HepG2 (cell line): Measurements from ENCODE around the gene RRP9. TPM values are rescaled to one million over a fixed set of nuclear protein-coding genes. Genes with fewer than 3 reads are reported as not detected.
A peak's percentile ranks its signal among the peaks of the same experiment; 100 is the strongest.

ENCODE experiments used
- GMEB1 ChIP-seq: sonication (generic); formaldehyde crosslinking; IDR thresholded peaks from 2 replicates; pipeline ENCODE4 v1.5.1; 2020; ENCODE audit warnings: missing genetic modification reagents, mild to moderate bottlenecking, borderline replicate concordance
- HNF1B ChIP-seq: sonication (generic); formaldehyde crosslinking; IDR thresholded peaks from 2 replicates; pipeline ENCODE4 v1.5.1; 2020; ENCODE audit warnings: mild to moderate bottlenecking, moderate library complexity, missing genetic modification reagents
- JUNB ChIP-seq: sonication (generic); formaldehyde crosslinking; IDR thresholded peaks from 2 replicates; pipeline ENCODE4 v1.8.0; 2022; ENCODE audit warnings: missing genetic modification reagents, mild to moderate bottlenecking, borderline replicate concordance
- MATR3 ChIP-seq: sonication (generic); formaldehyde crosslinking; IDR thresholded peaks from 2 replicates; pipeline ENCODE4 v1.4.0; 2020; ENCODE audit warnings: missing genetic modification reagents
- MAX ChIP-seq: IDR thresholded peaks from 2 replicates; pipeline ENCODE4 v1.6.1; 2012; ENCODE audit warnings: inconsistent platforms
- RAD21 ChIP-seq: fragments of 450-650 bp; formaldehyde crosslinking; IDR thresholded peaks from 2 replicates; pipeline ENCODE4 v1.5.0; 2020; ENCODE audit warnings: mild to moderate bottlenecking
- SMAD3 ChIP-seq: sonication (generic); formaldehyde crosslinking; IDR thresholded peaks from 2 replicates; pipeline ENCODE4 v1.4.0; 2020; ENCODE audit warnings: missing genetic modification reagents
- SPEN ChIP-seq: sonication (generic); formaldehyde crosslinking; IDR thresholded peaks from 2 replicates; pipeline ENCODE4 v1.5.1; 2020; ENCODE audit warnings: low read depth, mild to moderate bottlenecking, missing genetic modification reagents
- SSRP1 ChIP-seq: IDR thresholded peaks from 2 replicates; pipeline ENCODE4 v1.6.1; 2016; ENCODE audit warnings: control low read depth
- ZNF34 ChIP-seq: sonication (generic); formaldehyde crosslinking; IDR thresholded peaks from 2 replicates; pipeline ENCODE4 v1.4.0; 2020; ENCODE audit warnings: mild to moderate bottlenecking, missing genetic modification reagents, borderline replicate concordance
- ZNF737 ChIP-seq: sonication (generic); formaldehyde crosslinking; IDR thresholded peaks from 2 replicates; pipeline ENCODE4 v1.5.0; 2020; ENCODE audit warnings: missing genetic modification reagents, mild to moderate bottlenecking, borderline replicate concordance
- polyA plus RNA-seq, 8 experiments: library from polyadenylated mRNA; depleted of rRNA in 3 of 8; stranded (reverse) in 7 of 8; unstranded in 1 of 8; fragments of >200 nt; fragmentation: Illumina TruSeq in 4 of 8; extraction: Trizol in 4 of 8; gene quantifications; 2 replicates each; pipeline versions ENCODE4 v1.2.1 to v1.2.3, GENCODE V29; 2011 to 2016; ENCODE audit warnings: low read depth in 4 of 8, missing spikeins in 1 of 8, mixed read lengths in 1 of 8; ENCODE audit not compliant: insufficient read depth in 1 of 8
- total RNA-seq, 5 experiments: library from RNA; depleted of rRNA; stranded (reverse); fragments of >200 nt; fragmentation: Illumina TruSeq; extraction: Trizol; gene quantifications; 2 replicates each; pipeline ENCODE4 v1.2.3, GENCODE V29; 2016; ENCODE audit warnings: low read depth in 1 of 5
- TF ChIP-seq, protein P1 (sequence below): fragments of 450-650 bp; IDR thresholded peaks from 2 replicates; pipeline ENCODE4 v1.6.1; 2017; ENCODE audit warnings: mild to moderate bottlenecking
- TF ChIP-seq, protein P2 (sequence below): sonication (generic); formaldehyde crosslinking; IDR thresholded peaks from 2 replicates; pipeline ENCODE4 v1.4.0; 2020; ENCODE audit warnings: missing genetic modification reagents
- TF ChIP-seq, protein P3 (sequence below): sonication (generic); formaldehyde crosslinking; IDR thresholded peaks from 2 replicates; pipeline ENCODE4 v1.4.0; 2020; ENCODE audit warnings: low read depth, mild to moderate bottlenecking, missing genetic modification reagents
- TF ChIP-seq, protein P4 (sequence below): sonication (generic); formaldehyde crosslinking; IDR thresholded peaks from 2 replicates; pipeline ENCODE4 v1.4.0; 2020; ENCODE audit warnings: missing genetic modification reagents, mild to moderate bottlenecking, borderline replicate concordance

The RRP9 gene
- total and polyA plus RNA-seq, 2 of the 13 experiments (the other 11 are each of a cell fraction or from before 2014, with no cell fraction given): 14.8 to 44.0 TPM

- TF ChIP-seq, protein P1, sequence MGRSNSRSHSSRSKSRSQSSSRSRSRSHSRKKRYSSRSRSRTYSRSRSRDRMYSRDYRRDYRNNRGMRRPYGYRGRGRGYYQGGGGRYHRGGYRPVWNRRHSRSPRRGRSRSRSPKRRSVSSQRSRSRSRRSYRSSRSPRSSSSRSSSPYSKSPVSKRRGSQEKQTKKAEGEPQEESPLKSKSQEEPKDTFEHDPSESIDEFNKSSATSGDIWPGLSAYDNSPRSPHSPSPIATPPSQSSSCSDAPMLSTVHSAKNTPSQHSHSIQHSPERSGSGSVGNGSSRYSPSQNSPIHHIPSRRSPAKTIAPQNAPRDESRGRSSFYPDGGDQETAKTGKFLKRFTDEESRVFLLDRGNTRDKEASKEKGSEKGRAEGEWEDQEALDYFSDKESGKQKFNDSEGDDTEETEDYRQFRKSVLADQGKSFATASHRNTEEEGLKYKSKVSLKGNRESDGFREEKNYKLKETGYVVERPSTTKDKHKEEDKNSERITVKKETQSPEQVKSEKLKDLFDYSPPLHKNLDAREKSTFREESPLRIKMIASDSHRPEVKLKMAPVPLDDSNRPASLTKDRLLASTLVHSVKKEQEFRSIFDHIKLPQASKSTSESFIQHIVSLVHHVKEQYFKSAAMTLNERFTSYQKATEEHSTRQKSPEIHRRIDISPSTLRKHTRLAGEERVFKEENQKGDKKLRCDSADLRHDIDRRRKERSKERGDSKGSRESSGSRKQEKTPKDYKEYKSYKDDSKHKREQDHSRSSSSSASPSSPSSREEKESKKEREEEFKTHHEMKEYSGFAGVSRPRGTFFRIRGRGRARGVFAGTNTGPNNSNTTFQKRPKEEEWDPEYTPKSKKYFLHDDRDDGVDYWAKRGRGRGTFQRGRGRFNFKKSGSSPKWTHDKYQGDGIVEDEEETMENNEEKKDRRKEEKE: no peak
- TF ChIP-seq RAD21 (no peak; the same call in 1 of the 2 replicates), GMEB1 (CRISPR knock-in tag) (no peak), HNF1B (CRISPR knock-in tag) (no peak), SSRP1 (CRISPR knock-in tag) (peak; percentile 22; the same call in 1 of the 2 replicates), SMAD3 (CRISPR knock-in tag) (no peak), ZNF34 (peak; percentile 37; the same call in 1 of the 2 replicates), MAX (peak; percentile 40; the same call in 1 of the 2 replicates), SPEN (CRISPR knock-in tag) (peak; percentile 18; the same call in 1 of the 2 replicates), JUNB (CRISPR knock-in tag) (no peak), ZNF737 (CRISPR knock-in tag) (no peak), MATR3 (no peak)
- TF ChIP-seq, protein P2, sequence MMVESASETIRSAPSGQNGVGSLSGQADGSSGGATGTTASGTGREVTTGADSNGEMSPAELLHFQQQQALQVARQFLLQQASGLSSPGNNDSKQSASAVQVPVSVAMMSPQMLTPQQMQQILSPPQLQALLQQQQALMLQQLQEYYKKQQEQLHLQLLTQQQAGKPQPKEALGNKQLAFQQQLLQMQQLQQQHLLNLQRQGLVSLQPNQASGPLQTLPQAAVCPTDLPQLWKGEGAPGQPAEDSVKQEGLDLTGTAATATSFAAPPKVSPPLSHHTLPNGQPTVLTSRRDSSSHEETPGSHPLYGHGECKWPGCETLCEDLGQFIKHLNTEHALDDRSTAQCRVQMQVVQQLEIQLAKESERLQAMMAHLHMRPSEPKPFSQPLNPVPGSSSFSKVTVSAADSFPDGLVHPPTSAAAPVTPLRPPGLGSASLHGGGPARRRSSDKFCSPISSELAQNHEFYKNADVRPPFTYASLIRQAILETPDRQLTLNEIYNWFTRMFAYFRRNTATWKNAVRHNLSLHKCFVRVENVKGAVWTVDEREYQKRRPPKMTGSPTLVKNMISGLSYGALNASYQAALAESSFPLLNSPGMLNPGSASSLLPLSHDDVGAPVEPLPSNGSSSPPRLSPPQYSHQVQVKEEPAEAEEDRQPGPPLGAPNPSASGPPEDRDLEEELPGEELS (CRISPR knock-in tag): no peak
- TF ChIP-seq, protein P3, sequence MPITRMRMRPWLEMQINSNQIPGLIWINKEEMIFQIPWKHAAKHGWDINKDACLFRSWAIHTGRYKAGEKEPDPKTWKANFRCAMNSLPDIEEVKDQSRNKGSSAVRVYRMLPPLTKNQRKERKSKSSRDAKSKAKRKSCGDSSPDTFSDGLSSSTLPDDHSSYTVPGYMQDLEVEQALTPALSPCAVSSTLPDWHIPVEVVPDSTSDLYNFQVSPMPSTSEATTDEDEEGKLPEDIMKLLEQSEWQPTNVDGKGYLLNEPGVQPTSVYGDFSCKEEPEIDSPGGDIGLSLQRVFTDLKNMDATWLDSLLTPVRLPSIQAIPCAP (CRISPR knock-in tag): no peak
- TF ChIP-seq, protein P4, sequence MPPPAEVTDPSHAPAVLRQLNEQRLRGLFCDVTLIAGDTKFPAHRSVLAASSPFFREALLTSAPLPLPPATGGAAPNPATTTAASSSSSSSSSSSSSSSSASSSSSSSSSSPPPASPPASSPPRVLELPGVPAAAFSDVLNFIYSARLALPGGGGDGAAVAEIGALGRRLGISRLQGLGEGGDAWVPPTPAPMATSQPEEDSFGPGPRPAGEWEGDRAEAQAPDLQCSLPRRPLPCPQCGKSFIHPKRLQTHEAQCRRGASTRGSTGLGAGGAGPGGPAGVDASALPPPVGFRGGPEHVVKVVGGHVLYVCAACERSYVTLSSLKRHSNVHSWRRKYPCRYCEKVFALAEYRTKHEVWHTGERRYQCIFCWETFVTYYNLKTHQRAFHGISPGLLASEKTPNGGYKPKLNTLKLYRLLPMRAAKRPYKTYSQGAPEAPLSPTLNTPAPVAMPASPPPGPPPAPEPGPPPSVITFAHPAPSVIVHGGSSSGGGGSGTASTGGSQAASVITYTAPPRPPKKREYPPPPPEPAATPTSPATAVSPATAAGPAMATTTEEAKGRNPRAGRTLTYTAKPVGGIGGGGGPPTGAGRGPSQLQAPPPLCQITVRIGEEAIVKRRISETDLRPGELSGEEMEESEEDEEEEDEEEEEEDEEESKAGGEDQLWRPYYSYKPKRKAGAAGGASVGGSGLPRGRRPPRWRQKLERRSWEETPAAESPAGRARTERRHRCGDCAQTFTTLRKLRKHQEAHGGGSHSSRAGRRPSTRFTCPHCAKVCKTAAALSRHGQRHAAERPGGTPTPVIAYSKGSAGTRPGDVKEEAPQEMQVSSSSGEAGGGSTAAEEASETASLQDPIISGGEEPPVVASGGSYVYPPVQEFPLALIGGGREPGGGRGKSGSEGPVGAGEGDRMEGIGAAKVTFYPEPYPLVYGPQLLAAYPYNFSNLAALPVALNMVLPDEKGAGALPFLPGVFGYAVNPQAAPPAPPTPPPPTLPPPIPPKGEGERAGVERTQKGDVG (CRISPR knock-in tag): no peak
These were observed 25.9 kb upstream of the RRP9 start, which contains the start of gene PCBP4 (continued) for GRCh38 chr3:51967384-51968169.
